Activated naive CD8-positive, alpha-beta T cell treated with anti-CD3 and anti-CD28 coated beads for 36 hours (primary cell): ENCODE measurements around the gene RNF5. TPM values are rescaled to one million over a fixed set of nuclear protein-coding genes. Genes with fewer than 3 reads are reported as not detected.
"Not testable (repeated sequence)": the region's sequence is repeated elsewhere in the genome, so short reads cannot be mapped to it uniquely, and the experiment has no call there.

Experiments used
- DNase-seq: peaks from one replicate; pipeline ENCODE4 v3.0.0; 2021
- H3K27ac Mint-ChIP-seq: one replicate; pipeline ENCODE4 v1.8.0; 2022; ENCODE audit warnings: mild to moderate bottlenecking, moderate library complexity, mixed read lengths
- H3K27me3 Mint-ChIP-seq: one replicate; pipeline ENCODE4 v1.8.0; 2022; ENCODE audit warnings: mild to moderate bottlenecking, mixed read lengths
- H3K36me3 Mint-ChIP-seq: one replicate; pipeline ENCODE4 v1.8.0; 2021; ENCODE audit warnings: mild to moderate bottlenecking, mixed read lengths
- H3K4me1 Mint-ChIP-seq: one replicate; pipeline ENCODE4 v1.8.0; 2021; ENCODE audit warnings: mixed read lengths
- H3K4me3 Mint-ChIP-seq: one replicate; pipeline ENCODE4 v1.8.0; 2022; ENCODE audit warnings: mild to moderate bottlenecking, moderate library complexity, mixed read lengths
- H3K9me3 Mint-ChIP-seq: one replicate; pipeline ENCODE4 v1.8.0; 2022; ENCODE audit warnings: mixed read lengths
- total RNA-seq, 2 experiments: library from RNA; stranded (reverse); gene quantifications; one replicate each; pipeline ENCODE4 v1.2.3, GENCODE V29; 2021

Gene RNF5
- total RNA-seq, 2 experiments from 2014 or later, result 58.3 to 58.6 TPM

GRCh38 chr6:32177183-32177787 is 920 bp upstream of the RNF5 start:
- H3K4me3 Mint-ChIP-seq, result peak overlapping the region; percentile 94
- H3K27me3 Mint-ChIP-seq, result no peaks in the 10 kb centered on the region
- H3K4me1 Mint-ChIP-seq, result peaks cover 53% of the 10 kb centered on the region
- H3K36me3 Mint-ChIP-seq, result peaks cover 15% of the 10 kb centered on the region
- peak overlapping the region; percentile 95 for H3K27ac Mint-ChIP-seq
- H3K9me3 Mint-ChIP-seq, result no peaks in the 10 kb centered on the region
- DNase-seq, result peak; percentile 36

- H3K4me3 Mint-ChIP-seq, result peak overlapping the region; percentile 94
- DNase-seq, result no peak
- H3K4me1 Mint-ChIP-seq, result peaks cover 49% of the 10 kb centered on the region
- peaks cover 14% of the 10 kb centered on the region for H3K36me3 Mint-ChIP-seq
- peak overlapping the region; percentile 95 for H3K27ac Mint-ChIP-seq
- H3K27me3 Mint-ChIP-seq, result no peaks in the 10 kb centered on the region
- no peaks in the 10 kb centered on the region for H3K9me3 Mint-ChIP-seq
Measured at GRCh38 chr6:32178547-32179440, 589 bp downstream of the RNF5 start.

GRCh38 chr6:32179766-32180405 is 1.7 kb downstream of the RNF5 start:
- no peaks in the 10 kb centered on the region for H3K9me3 Mint-ChIP-seq
- peaks cover 13% of the 10 kb centered on the region for H3K36me3 Mint-ChIP-seq
- H3K4me3 Mint-ChIP-seq, result peak overlapping the region; percentile 94
- no peaks in the 10 kb centered on the region for H3K27me3 Mint-ChIP-seq
- H3K4me1 Mint-ChIP-seq, result peaks cover 41% of the 10 kb centered on the region
- DNase-seq, result no peak
- H3K27ac Mint-ChIP-seq, result peak overlapping the region; percentile 95

GRCh38 chr6:32181148-32181702 is 3.0 kb downstream of the RNF5 start:
- Mint-ChIP-seq H3K4me3 (no peak overlapping the region), H3K4me1 (peaks cover 44% of the 10 kb centered on the region), H3K36me3 (peaks cover 19% of the 10 kb centered on the region), H3K27me3 (no peaks in the 10 kb centered on the region), H3K9me3 (no peaks in the 10 kb centered on the region), H3K27ac (peak overlapping the region; percentile 47)
- no peak for DNase-seq

GRCh38 chr6:32181915-32182529 is 3.8 kb downstream of the RNF5 start:
- H3K4me1 Mint-ChIP-seq, result peaks cover 44% of the 10 kb centered on the region
- H3K27me3 Mint-ChIP-seq, result no peaks in the 10 kb centered on the region
- DNase-seq, result no peak
- peak overlapping the region; percentile 38 for H3K27ac Mint-ChIP-seq
- H3K9me3 Mint-ChIP-seq, result no peaks in the 10 kb centered on the region
- H3K4me3 Mint-ChIP-seq, result no peak overlapping the region
- peaks cover 26% of the 10 kb centered on the region for H3K36me3 Mint-ChIP-seq

GRCh38 chr6:32182555-32182981 is 4.4 kb downstream of the RNF5 start:
- Mint-ChIP-seq H3K36me3 (peaks cover 30% of the 10 kb centered on the region), H3K4me3 (no peak overlapping the region), H3K4me1 (peaks cover 45% of the 10 kb centered on the region), H3K9me3 (no peaks in the 10 kb centered on the region), H3K27ac (peak overlapping the region; percentile 38), H3K27me3 (no peaks in the 10 kb centered on the region)
- DNase-seq, result no peak

GRCh38 chr6:32183030-32183429 is 4.8 kb downstream of the RNF5 start:
- Mint-ChIP-seq H3K36me3 (peaks cover 34% of the 10 kb centered on the region), H3K27me3 (no peaks in the 10 kb centered on the region), H3K9me3 (no peaks in the 10 kb centered on the region), H3K4me3 (no peak overlapping the region), H3K4me1 (peaks cover 48% of the 10 kb centered on the region), H3K27ac (peak overlapping the region; percentile 16)
- DNase-seq, result no peak

GRCh38 chr6:32183483-32184083 is 5.4 kb downstream of the RNF5 start:
- no peak overlapping the region for H3K27ac Mint-ChIP-seq
- peaks cover 52% of the 10 kb centered on the region for H3K4me1 Mint-ChIP-seq
- peaks cover 39% of the 10 kb centered on the region for H3K36me3 Mint-ChIP-seq
- no peak for DNase-seq
- no peak overlapping the region for H3K4me3 Mint-ChIP-seq
- H3K9me3 Mint-ChIP-seq, result no peaks in the 10 kb centered on the region
- H3K27me3 Mint-ChIP-seq, result no peaks in the 10 kb centered on the region

GRCh38 chr6:32184084-32184640 is 6.0 kb downstream of the RNF5 start, which contains the start of gene AGER:
Gene AGER (minus strand): TSS chr6:32184253. CDS start chr6:32184222, 31 bp downstream.
- Mint-ChIP-seq H3K4me1 (peaks cover 53% of the 10 kb centered on the region), H3K36me3 (peaks cover 39% of the 10 kb centered on the region), H3K4me3 (no peak within 1 kb of the TSS), H3K9me3 (no peaks in the 10 kb centered on the region), H3K27me3 (no peaks in the 10 kb centered on the region), H3K27ac (peak within 1 kb of the TSS; percentile 32)
- DNase-seq, result no peak

- peak overlapping the region; percentile 33 for H3K4me3 Mint-ChIP-seq
- not testable (repeated sequence) for DNase-seq, H3K27me3 Mint-ChIP-seq, H3K9me3 Mint-ChIP-seq
- peaks cover 36% of the 10 kb centered on the region for H3K36me3 Mint-ChIP-seq
- H3K27ac Mint-ChIP-seq, result peak overlapping the region; percentile 80
- H3K4me1 Mint-ChIP-seq, result peaks cover 45% of the 10 kb centered on the region
Measured at GRCh38 chr6:32185681-32186131, 7.5 kb downstream of the RNF5 start.

GRCh38 chr6:32186151-32186840 is 8.1 kb downstream of the RNF5 start:
- DNase-seq, H3K9me3 Mint-ChIP-seq, H3K27me3 Mint-ChIP-seq: not testable (repeated sequence)
- H3K36me3 Mint-ChIP-seq, result peaks cover 39% of the 10 kb centered on the region
- H3K4me3 Mint-ChIP-seq, result peak overlapping the region; percentile 33
- H3K4me1 Mint-ChIP-seq, result peaks cover 47% of the 10 kb centered on the region
- H3K27ac Mint-ChIP-seq, result peak overlapping the region; percentile 80

- Mint-ChIP-seq H3K4me3 (peak overlapping the region; percentile 87), H3K4me1 (peaks cover 47% of the 10 kb centered on the region), H3K36me3 (peaks cover 40% of the 10 kb centered on the region), H3K27ac (peak overlapping the region; percentile 80), H3K27me3 (no peaks in the 10 kb centered on the region), H3K9me3 (no peaks in the 10 kb centered on the region)
- DNase-seq, result no peak
Measured at GRCh38 chr6:32187009-32187709, 9.0 kb downstream of the RNF5 start.
